Measurements from ENCODE around the gene RAB3A.

The RAB3A gene

DNA sequence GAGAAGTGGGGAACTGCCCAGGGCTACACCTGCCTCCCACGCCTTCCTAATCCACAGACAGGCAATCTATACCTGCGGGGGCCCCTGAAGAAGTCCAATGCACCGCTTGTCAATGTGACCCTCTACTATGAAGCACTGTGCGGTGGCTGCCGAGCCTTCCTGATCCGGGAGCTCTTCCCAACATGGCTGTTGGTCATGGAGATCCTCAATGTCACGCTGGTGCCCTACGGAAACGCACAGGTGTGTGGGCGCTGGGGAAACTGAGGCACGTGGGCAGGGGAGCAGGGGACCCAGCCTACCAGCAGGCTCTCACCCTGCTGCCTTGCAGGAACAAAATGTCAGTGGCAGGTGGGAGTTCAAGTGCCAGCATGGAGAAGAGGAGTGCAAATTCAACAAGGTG, 28.9 kb downstream of the RAB3A start:
- Histone ChIP-seq H3K4me1 (ENCODE audit: control insufficient read depth, insufficient read depth, low read depth, low read length) (peaks cover 16% of the 10 kb centered on the region), H2BK120ac (ENCODE audit: low read depth, low read length) (no peak overlapping the region), H3K79me1 (replicated peaks; ENCODE audit: low read length, poor library complexity, severe bottlenecking) (no peaks in the 10 kb centered on the region), H4K91ac (ENCODE audit: low read length) (no peak overlapping the region), H4K8ac (ENCODE audit: low read length) (no peak overlapping the region), H3K18ac (ENCODE audit: low read depth in 1 of 2, low read length in 2 of 2) (no peak overlapping the region), H3K4me2 (ENCODE audit: low read length, poor library complexity, severe bottlenecking) (no peak overlapping the region), H3K4me3 (ENCODE audit: insufficient read depth in 1 of 2, low read depth in 1 of 2, low read length in 2 of 2) (peak overlapping the region in 1 of 2 experiments; percentile 93), H2AFZ (ENCODE audit: low read depth, low read length) (no peak overlapping the region), H3K27me3 (ENCODE audit: control insufficient read depth in 1 of 2, insufficient read depth in 1 of 2, low read length in 2 of 2) (peaks cover 0 to 7% of the 10 kb centered on the region in 2 experiments), H2BK5ac (ENCODE audit: low read depth, low read length, poor library complexity, severe bottlenecking) (no peak overlapping the region), H2AK5ac (ENCODE audit: low read length, severe bottlenecking) (no peak overlapping the region), H3K9ac (ENCODE audit: low read length) (peak overlapping the region; percentile 87), H3K23ac (ENCODE audit: low read length in 2 of 2) (peak overlapping the region in 1 of 2 experiments; percentile 88), H3K9me3 (ENCODE audit: control insufficient read depth, low read length) (no peaks in the 10 kb centered on the region), H3K14ac (ENCODE audit: low read length in 2 of 2) (peak overlapping the region in 1 of 2 experiments; percentile 64), H3K4ac (ENCODE audit: low read depth in 1 of 2, low read length in 2 of 2) (no peak overlapping the region), H3K27ac (ENCODE audit: low read length, poor library complexity, severe bottlenecking) (no peak overlapping the region), H3K36me3 (ENCODE audit: control insufficient read depth in 1 of 2, insufficient read depth in 2 of 2, low read depth in 1 of 2, low read length in 2 of 2) (peaks cover 21 to 22% of the 10 kb centered on the region in 2 experiments), H2BK12ac (ENCODE audit: low read length in 2 of 2) (no peak overlapping the region), H2BK15ac (ENCODE audit: low read depth, poor library complexity, severe bottlenecking) (no peak overlapping the region)
- no peak for DNase-seq
- WGBS: 84% methylated on average over 11 of the region's 11 CpGs

DNA sequence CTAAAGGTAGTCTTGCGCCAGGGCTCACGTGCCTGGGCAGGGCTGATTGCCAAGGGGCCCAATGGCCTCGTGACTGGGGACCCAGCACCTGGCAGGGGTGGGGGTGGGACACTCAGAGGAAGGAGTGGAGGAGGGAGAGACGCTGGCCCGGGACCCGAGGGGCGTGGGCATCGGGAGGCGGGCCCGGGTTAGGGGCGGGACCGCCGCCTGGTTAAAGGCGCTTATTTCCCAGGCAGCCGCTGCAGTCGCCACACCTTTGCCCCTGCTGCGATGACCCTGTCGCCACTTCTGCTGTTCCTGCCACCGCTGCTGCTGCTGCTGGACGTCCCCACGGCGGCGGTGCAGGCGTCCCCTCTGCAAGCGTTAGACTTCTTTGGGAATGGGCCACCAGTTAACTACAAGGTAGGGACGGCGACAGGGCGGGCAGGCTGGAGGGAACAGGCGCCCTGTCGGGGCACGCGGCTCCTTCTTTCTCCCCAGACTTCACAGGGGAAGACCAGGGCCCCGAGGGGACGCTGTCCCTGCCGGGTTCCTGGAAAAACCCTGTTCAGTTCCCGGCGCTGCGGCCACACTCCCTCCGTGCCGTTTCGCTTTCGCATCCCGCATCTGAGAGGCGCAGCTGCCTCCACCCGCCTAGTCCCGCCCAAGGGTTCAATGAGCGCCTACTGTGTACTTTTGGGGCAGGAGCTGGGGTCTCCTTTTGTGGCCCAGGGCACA, 30.1 kb downstream of the RAB3A start, which contains the start of gene IFI30:
Gene IFI30 (plus strand): TSS at position 242 of the 717 bp plus-strand sequence. CDS start 29 bp downstream, at position 271.
- Histone ChIP-seq H3K23ac (ENCODE audit: low read length in 2 of 2) (peak within 1 kb of the TSS in 1 of 2 experiments; percentile 90), H3K79me1 (replicated peaks; ENCODE audit: low read length, poor library complexity, severe bottlenecking) (peaks cover 3% of the 10 kb centered on the region), H2BK5ac (ENCODE audit: low read depth, low read length, poor library complexity, severe bottlenecking) (no peak within 1 kb of the TSS), H3K36me3 (ENCODE audit: control insufficient read depth in 1 of 2, insufficient read depth in 2 of 2, low read depth in 1 of 2, low read length in 2 of 2) (peaks cover 26 to 34% of the 10 kb centered on the region in 2 experiments), H2BK120ac (ENCODE audit: low read depth, low read length) (no peak within 1 kb of the TSS), H2AK5ac (ENCODE audit: low read length, severe bottlenecking) (no peak within 1 kb of the TSS), H3K4me3 (ENCODE audit: insufficient read depth in 1 of 2, low read depth in 1 of 2, low read length in 2 of 2) (peak within 1 kb of the TSS; percentile 62 to 93), H3K9ac (ENCODE audit: low read length) (peak within 1 kb of the TSS; percentile 87), H3K4me1 (ENCODE audit: control insufficient read depth, insufficient read depth, low read depth, low read length) (peaks cover 16% of the 10 kb centered on the region), H2BK15ac (ENCODE audit: low read depth, poor library complexity, severe bottlenecking) (peak within 1 kb of the TSS; percentile 44), H4K8ac (ENCODE audit: low read length) (peak within 1 kb of the TSS; percentile 82), H3K4me2 (ENCODE audit: low read length, poor library complexity, severe bottlenecking) (peak within 1 kb of the TSS; percentile 99), H3K27me3 (ENCODE audit: control insufficient read depth in 1 of 2, insufficient read depth in 1 of 2, low read length in 2 of 2) (peaks cover 0 to 7% of the 10 kb centered on the region in 2 experiments), H2BK12ac (ENCODE audit: low read length in 2 of 2) (peak within 1 kb of the TSS in 1 of 2 experiments; percentile 95), H3K27ac (ENCODE audit: low read length, poor library complexity, severe bottlenecking) (no peak within 1 kb of the TSS), H3K4ac (ENCODE audit: low read depth in 1 of 2, low read length in 2 of 2) (peak within 1 kb of the TSS in 1 of 2 experiments; percentile 84), H3K14ac (ENCODE audit: low read length in 2 of 2) (peak within 1 kb of the TSS in 1 of 2 experiments; percentile 95), H3K9me3 (ENCODE audit: control insufficient read depth, low read length) (no peaks in the 10 kb centered on the region), H4K91ac (ENCODE audit: low read length) (peak within 1 kb of the TSS; percentile 60), H2AFZ (ENCODE audit: low read depth, low read length) (peak within 1 kb of the TSS; percentile 72), H3K18ac (ENCODE audit: low read depth in 1 of 2, low read length in 2 of 2) (peak within 1 kb of the TSS; percentile 46 to 94)
- peak; percentile 69 for DNase-seq
- 2% methylated on average over 47 of the region's 47 CpGs for WGBS

DNA sequence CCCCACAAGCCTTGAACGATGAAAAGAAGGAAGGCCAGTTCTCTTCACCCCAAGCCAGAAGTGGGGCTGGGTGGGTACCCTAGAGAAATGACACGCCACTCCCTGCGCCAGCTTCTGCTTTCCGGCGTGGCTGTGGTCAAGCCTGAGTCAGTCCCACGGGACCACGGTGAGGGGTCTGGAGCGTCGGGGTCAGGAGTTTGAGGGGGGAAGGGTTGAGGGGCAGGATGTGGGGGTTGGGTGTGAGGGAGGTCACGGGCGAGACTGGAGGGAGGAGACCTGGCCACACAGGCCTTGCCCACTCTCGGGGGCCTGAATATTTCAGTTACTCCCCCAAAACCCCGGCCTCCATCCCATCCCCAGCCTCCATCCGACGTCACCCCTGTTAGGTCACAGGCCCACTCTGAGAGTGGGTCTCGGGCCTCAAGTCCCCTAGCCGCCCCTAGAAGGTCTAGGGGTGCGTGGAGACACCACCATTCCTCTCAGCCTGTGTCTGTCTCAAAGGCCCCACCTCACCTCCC, 30.7 kb downstream of the RAB3A start:
- H2BK15ac ChIP-seq (ENCODE audit: low read depth, poor library complexity, severe bottlenecking): peak overlapping the region; percentile 44
- H3K4me1 ChIP-seq (ENCODE audit: control insufficient read depth, insufficient read depth, low read depth, low read length): peaks cover 16% of the 10 kb centered on the region
- no peaks in the 10 kb centered on the region for H3K9me3 ChIP-seq (ENCODE audit: control insufficient read depth, low read length)
- H3K27ac ChIP-seq (ENCODE audit: low read length, poor library complexity, severe bottlenecking): no peak overlapping the region
- no peak overlapping the region for H2BK5ac ChIP-seq (ENCODE audit: low read depth, low read length, poor library complexity, severe bottlenecking)
- H2BK12ac ChIP-seq (ENCODE audit: low read length in 2 of 2): peak overlapping the region in 1 of 2 experiments; percentile 95
- peak; percentile 46 for DNase-seq
- peak overlapping the region; percentile 46 to 94 for H3K18ac ChIP-seq (ENCODE audit: low read depth in 1 of 2, low read length in 2 of 2)
- H3K14ac ChIP-seq (ENCODE audit: low read length in 2 of 2): peak overlapping the region in 1 of 2 experiments; percentile 79
- H2AFZ ChIP-seq (ENCODE audit: low read depth, low read length): peak overlapping the region; percentile 66
- H2AK5ac ChIP-seq (ENCODE audit: low read length, severe bottlenecking): no peak overlapping the region
- peaks cover 32 to 41% of the 10 kb centered on the region in 2 experiments for H3K36me3 ChIP-seq (ENCODE audit: control insufficient read depth in 1 of 2, insufficient read depth in 2 of 2, low read depth in 1 of 2, low read length in 2 of 2)
- H3K4ac ChIP-seq (ENCODE audit: low read depth in 1 of 2, low read length in 2 of 2): peak overlapping the region in 1 of 2 experiments; percentile 84
- peaks cover 3% of the 10 kb centered on the region for H3K79me1 ChIP-seq (replicated peaks; ENCODE audit: low read length, poor library complexity, severe bottlenecking)
- peak overlapping the region; percentile 99 for H3K4me2 ChIP-seq (ENCODE audit: low read length, poor library complexity, severe bottlenecking)
- H2BK120ac ChIP-seq (ENCODE audit: low read depth, low read length): no peak overlapping the region
- peak overlapping the region; percentile 60 for H4K91ac ChIP-seq (ENCODE audit: low read length)
- peak overlapping the region in 1 of 2 experiments; percentile 90 for H3K23ac ChIP-seq (ENCODE audit: low read length in 2 of 2)
- H3K27me3 ChIP-seq (ENCODE audit: control insufficient read depth in 1 of 2, insufficient read depth in 1 of 2, low read length in 2 of 2): peaks cover 0 to 7% of the 10 kb centered on the region in 2 experiments
- H3K9ac ChIP-seq (ENCODE audit: low read length): peak overlapping the region; percentile 87
- 60% methylated on average over 16 of the region's 18 CpGs for WGBS
- peak overlapping the region; percentile 82 for H4K8ac ChIP-seq (ENCODE audit: low read length)
- peak overlapping the region; percentile 62 to 93 for H3K4me3 ChIP-seq (ENCODE audit: insufficient read depth in 1 of 2, low read depth in 1 of 2, low read length in 2 of 2)
